HG02852 (cell line): ENCODE results near the gene SPINT2.
"Not testable (repeated sequence)": the region's sequence is repeated elsewhere in the genome, so short reads cannot be mapped to it uniquely, and the experiment has no call there.

Experiments used
- ATAC-seq: cut with Tn5 transposase; IDR thresholded peaks from one replicate; pipeline ENCODE4 v1.9.1; 2021; ENCODE audit warnings: mild to moderate bottlenecking, moderate library complexity; ENCODE audit not compliant: unreplicated experiment

Gene SPINT2

GRCh38 chr19:38264486-38265212, at the start of gene SPINT2:
Gene SPINT2, plus strand, starts transcription at chr19:38264573. Its CDS starts 320 bp downstream, at chr19:38264893.
- ATAC-seq = peak; percentile 36

GRCh38 chr19:38216785-38217641, 47.4 kb upstream of the SPINT2 start:
- ATAC-seq = no peak

DNA sequence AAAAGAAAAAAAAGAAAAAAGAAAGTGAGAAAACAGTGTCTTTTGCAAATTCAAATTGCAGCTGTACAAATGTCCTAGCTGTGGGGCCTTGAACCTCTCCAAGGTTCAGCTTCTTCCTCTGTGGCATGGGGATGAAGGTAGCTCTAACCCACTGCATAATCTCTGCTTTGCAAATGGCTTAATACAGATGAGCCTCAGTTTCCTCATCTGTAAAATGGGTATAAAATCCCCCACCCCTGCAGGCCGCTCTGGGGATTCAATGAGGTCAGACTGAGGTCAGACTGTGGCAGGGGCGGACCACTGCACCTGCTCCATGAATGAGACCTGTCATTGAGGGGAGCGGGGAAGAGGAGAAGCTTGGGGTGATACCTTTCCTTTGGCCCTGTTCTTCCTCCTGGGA, 46.2 kb upstream of the SPINT2 start:
- ATAC-seq = no peak

- no peak for ATAC-seq
Measured at GRCh38 chr19:38219221-38219620, 45.2 kb upstream of the SPINT2 start.

- no peak for ATAC-seq
Measured at GRCh38 chr19:38221421-38221820, 43.0 kb upstream of the SPINT2 start.

- no peak for ATAC-seq
Measured at GRCh38 chr19:38221919-38222830, 42.2 kb upstream of the SPINT2 start.

- ATAC-seq = no peak
Measured at GRCh38 chr19:38223119-38223523, 41.3 kb upstream of the SPINT2 start.

DNA sequence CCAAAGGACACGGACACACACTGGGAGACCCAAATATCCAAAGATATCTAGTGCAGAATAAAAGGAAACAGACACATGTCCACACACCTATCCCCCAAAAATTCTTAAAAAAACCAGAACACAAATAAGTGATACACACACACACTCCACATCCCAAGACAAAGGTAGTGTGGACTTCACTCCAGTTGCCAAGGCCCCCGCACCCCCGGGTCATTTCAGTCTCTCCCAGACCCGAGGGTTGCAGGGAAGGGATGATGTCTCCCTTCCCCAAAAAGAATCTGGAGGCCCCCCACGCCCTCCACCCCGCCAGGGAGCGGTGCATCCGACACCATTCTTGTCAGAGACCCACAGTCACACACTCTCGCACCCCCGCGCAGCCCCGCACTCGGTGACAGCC, 40.8 kb upstream of the SPINT2 start:
- no peak for ATAC-seq

DNA sequence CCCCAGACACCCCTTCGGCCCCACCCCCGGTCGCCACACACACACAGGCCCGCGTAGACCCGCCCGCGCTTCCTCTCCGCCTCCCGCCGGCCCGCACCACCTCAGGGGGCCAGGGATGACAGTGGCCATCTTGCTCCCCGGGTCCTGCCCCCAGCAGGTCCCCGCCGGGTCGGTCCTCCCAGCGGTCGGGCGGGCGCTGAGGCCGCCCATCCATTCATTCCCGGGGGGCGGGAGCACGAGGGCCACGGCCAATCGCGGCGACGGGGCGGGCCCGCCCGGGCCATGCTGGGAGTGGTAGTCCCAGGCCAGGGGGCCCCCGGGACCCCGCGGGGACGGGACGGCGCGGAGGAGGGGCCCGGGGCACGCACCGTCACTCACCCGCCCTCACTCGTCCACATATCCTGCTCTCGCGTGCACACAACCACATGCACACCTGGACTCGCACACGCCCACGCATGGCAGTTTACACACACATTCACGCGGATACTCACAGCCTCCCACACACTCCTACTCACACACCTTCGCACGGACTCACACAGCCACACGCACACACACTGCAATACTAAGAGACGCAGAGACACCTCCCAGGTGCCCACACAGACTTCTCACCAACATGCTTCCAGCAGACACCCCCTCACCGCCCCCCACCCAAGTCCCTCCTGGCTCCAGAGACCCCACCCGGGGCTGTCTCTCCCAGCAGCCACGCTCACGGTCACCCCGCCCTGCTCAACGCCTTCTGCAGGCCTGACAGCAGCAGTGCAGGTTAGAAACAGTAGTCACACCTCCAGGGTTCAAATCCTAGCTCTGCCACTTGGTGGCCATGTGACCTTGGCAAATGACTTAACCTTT, 40.1 kb upstream of the SPINT2 start, which contains the start of gene DPF1:
Gene DPF1, minus strand, starts transcription at position 209 of the 849 bp plus-strand sequence. Its CDS starts 80 bp downstream, at position 129.
- ATAC-seq = peak; percentile 78

DNA sequence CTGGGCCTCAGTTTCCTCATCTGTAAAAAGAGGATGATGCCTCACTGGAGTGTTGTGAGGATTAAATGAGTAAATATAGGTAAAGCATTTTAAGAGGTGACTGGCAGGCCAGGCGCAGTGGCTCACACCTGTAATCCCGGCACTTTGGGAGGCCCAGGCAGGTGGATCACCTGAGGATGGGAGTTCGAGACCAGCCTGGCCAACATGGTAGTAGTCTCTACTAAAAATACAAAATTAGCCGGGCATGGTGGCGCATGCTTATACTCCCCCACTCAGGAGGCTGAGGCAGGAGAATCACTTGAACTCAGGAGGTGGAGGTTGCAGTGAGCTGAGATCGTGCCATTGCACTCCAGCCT, 39.5 kb upstream of the SPINT2 start:
- ATAC-seq = not testable (repeated sequence)

DNA sequence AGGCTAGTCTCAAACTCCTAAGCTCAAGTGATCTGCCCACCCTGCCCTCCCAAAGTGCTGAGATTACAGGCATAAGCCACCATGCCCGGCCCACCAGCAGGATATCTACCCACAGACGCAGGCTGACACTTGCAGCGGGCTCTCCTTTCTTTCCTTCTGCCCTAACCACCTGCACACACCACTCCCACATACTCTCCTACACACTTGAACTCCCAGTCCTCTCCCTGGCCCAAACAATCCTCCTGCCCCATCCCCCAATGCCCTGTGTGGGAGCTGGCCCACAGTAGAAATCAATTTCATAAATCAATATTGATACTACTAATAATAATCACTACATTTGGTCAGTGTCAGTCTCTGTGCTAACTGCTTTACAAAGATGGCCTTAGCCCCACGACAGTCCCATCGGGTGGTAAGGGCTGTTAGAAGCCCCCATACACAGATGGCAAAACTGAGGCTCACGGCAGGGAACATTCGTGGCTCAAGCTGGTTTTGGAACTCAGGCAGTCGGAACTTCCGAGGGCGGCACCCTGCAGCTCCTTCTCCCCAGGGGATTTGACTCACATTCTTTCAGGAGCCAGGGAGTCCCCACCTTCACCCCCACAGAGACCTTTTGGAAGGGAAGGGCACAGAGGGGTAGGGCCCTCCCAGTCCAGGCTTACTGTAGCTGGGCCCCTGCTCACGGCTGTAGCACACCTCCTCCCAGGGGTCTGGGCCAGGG, 36.9 kb upstream of the SPINT2 start:
- no peak for ATAC-seq

DNA sequence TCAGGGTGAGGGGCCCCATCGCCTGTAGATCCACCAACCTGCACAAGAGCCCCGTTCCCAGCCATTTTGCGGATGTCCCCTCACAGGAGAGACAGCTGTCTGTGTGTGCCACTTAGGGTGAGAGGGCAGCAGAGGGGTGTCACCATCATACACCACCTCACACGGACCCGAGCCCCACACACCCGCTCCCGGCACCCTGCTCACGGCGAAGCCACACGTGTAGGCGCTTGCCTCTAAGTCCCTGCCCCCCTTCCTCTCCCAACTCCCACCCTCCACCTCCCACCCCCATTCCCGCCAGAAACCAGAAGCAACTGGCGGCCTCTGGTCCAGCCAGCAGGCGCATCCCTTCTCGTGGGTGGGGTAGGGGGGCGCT, 36.4 kb upstream of the SPINT2 start:
- no peak for ATAC-seq

GRCh38 chr19:38228491-38229439, 35.6 kb upstream of the SPINT2 start:
- ATAC-seq = no peak

DNA sequence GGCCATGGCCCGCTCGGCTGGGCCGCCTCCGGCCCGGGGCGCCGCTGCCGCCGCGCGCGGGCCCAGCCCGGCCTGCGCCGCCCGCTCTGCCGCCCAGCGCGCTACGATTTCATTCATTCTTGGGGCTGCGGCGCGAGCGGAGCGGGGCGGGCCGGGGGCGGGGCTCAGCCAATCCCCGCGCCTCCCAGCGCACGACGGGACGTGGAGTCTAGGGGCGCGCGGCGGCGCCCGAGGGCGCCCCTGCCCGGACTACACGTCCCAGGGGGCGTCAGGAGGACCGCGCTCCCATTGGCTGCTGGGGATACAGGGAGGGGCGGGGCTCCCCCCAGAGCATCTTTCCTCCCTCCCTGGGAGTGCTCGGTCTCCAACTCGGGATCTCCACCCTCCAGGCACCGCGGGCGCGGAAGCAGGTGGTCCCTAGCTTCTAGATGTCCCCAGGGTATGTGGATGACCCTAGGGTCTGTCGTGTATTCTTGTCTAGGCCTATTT, 34.7 kb upstream of the SPINT2 start:
- peak; percentile 68 for ATAC-seq

DNA sequence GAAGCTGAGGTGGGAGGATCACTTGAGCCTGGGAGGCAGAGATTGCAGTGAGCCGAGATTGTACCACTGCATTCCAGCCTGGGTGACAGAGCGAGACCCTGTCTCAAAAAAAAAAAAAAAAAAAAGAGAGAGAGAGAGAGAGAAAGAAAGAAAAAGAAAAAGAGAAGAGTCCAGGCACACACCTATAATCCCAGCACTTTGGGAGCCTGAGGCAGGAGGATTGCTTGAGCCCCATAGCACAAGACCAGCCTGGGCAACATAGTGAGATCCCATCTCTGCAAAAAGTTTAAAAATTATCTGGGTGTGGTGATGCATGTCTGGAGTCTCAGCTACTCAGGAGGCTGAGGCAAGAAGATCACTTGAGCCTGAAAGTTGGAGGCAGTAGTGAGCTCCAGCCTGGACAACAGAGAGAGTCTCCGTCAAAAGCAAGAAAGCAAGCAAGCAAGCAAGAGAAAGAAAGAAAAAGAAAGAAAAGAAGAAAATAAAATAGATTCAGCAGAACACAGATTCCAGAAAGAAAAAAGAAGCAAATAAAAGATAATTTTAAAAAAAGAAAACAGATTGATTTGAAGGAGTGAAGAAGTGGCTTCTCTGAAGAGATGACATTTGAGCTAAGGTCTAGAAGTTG, 33.8 kb upstream of the SPINT2 start:
- not testable (repeated sequence) for ATAC-seq

DNA sequence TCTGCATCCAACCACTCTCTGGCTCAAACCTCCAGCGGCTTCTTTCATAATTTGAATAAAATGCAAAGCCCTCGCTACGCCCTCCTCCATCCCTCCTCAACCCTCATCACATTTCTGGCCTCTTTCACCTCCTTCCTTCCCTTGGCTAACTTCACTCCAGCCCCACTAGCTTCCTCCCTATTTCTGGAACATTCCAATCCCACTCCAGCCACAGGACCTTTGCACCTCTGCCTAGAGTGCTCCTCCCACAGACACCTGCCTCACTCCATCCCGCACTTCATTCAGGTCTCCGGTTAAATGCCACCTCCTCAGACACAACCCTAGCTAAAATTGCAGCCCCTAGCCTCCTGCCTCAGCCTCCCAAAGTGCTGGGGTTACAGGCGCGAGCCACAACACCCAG, 32.5 kb upstream of the SPINT2 start:
- no peak for ATAC-seq

- no peak for ATAC-seq
Measured at GRCh38 chr19:38233740-38234251, 30.6 kb upstream of the SPINT2 start.

DNA sequence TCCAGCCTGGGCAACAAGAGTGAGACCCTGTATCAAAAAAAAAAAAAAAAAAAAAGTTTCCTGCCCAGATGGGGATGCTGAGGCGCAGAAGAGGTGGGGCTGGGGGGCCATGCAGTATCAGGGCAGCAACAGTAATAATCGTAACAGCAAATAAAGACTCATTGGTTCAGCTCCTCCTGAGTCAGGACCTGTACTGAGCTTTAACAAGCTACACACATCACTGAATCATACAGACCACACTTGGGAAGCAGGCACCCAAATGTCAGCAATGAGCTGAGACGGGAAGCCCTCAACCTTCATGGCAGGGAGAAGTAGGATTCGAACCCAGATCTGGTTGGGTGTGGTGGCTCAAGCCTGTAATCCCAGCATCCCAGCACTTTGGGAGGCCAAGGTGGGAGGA, 29.8 kb upstream of the SPINT2 start:
- no peak for ATAC-seq
